ENCODE data around the gene MAP2. TPM values are rescaled to one million over a fixed set of nuclear protein-coding genes. Genes with fewer than 3 reads are reported as not detected.
"Not testable (repeated sequence)": the region's sequence is repeated elsewhere in the genome, so short reads cannot be mapped to it uniquely, and the experiment has no call there.

Gene MAP2
- total RNA-seq, 1 experiment from 2014 or later: 82.0 TPM

DNA sequence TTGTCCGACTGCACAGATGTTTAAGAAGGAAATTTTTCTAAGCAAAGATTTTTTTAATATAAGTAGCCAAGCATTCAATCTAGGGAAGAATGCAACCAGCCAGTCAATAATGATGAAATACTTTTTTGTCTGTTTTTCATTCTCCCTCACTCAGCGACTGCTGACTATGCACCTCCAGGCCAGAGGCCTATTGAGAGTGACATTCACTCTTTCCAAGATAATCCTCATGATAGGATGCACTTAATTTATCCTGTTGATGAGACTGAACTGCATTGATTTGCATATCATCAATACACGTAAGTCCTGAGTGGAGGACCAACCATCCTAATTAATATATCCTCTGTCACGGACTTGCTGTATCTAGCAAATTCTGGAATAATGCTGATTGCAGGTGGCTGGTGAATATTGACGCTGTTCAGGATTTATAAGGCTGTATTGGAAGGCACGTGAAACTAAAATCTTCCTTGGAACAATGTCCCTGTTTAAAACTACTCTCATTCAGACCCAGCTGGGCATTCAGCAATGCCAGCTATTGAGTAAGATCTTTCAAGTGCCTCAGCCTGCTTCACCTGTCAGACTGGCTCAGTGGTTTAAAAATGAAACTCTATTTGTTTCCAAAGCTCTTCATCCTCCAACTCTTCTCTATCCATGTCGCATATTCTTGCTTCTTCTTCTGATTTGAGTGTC, 142.2 kb downstream of the MAP2 start:
- DNase-seq (ENCODE audit: low read depth): no peak
- in situ Hi-C loops (cut with HindIII; ENCODE audit: low pct_unique_long_range_greater_than_20kb, low sequenced_read_pairs): no loop called here

DNA sequence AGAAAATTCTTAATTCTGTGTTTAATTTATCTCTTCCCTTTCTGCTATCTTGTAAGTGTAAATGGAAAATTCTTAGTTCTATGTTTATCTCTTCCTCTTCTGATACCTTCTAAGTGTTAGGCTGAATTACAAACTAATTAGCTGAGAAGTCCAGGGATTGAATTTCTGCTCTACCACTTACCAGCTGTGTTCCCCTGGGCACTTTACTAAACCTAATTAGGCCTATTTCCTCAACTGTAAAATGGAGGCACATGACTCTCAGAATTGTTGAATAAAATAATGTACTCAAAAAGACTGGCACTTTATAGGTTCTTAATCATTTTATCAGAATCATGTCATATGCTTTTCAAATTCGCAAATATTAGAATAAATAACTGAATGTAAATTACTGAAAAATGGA, 146.3 kb downstream of the MAP2 start:
- DNase-seq (ENCODE audit: low read depth): no peak
- in situ Hi-C loops (cut with HindIII; ENCODE audit: low pct_unique_long_range_greater_than_20kb, low sequenced_read_pairs): no loop called here

DNA sequence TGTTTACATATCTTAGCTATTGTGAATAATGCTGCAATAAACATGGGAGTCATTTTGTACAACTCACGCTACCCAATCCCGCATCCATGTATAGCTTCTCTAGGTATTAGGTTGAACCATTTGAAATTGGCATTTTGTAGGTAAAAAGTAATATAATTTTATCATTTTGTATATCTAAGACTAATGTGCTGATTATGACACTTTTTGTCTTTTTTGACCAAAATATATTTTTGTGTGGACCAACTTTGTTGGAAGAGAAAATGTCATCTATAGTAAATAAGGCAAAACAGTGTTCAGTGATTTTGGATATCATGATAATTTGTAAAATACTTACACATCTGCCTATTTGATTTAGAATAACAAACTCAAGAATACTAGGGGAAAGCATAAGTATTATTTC, 150.7 kb downstream of the MAP2 start:
- in situ Hi-C loops (cut with HindIII; ENCODE audit: low pct_unique_long_range_greater_than_20kb, low sequenced_read_pairs): no loop called here
- DNase-seq (ENCODE audit: low read depth): no peak

DNA sequence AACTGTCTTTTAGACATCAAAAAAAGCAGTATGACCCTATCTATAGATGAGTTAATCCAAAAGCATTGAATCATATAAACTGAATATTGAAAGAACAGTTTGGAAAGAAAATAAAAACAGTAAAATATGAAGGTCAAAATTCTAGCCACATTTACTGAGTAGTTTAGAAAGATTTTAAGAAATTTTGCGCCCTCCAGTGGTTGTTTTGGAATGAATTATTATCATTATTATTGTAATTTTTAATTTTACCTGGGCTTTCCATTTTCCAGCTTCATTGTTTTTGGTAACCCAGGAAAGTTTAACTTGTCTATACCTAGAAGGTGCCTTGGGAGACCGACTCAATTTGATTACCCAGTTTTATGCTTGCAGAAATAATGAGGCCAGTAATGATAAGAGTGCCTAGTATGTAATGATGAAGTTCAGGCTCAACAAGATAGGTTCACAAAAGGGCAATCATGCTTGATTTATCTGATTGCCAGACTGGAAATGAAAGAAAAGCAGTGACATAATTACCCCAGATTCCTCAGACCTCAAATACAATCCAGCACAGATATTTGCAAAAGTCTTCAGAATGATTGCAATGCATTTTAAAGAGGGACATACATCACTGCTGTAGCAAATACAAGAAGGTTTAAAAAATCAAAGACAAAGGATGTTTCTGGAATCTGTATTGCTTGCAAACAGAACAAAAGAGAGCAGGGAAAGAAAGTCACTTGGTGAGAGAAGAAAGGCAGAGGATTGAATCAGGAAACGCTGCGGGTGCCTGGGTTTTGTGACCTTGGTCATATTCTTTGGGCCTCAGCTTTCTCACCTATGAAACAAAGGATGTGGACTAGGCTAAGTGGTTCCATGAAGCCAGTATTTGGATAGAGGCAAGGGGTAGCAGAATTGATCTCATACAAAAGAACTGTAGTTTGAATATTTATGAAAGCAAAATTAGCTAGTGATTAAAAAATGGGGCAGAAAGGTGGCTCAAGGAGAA, 153.8 kb downstream of the MAP2 start:
- in situ Hi-C loops (cut with HindIII; ENCODE audit: low pct_unique_long_range_greater_than_20kb, low sequenced_read_pairs): no loop called here
- DNase-seq (ENCODE audit: low read depth): peak; percentile 9

DNA sequence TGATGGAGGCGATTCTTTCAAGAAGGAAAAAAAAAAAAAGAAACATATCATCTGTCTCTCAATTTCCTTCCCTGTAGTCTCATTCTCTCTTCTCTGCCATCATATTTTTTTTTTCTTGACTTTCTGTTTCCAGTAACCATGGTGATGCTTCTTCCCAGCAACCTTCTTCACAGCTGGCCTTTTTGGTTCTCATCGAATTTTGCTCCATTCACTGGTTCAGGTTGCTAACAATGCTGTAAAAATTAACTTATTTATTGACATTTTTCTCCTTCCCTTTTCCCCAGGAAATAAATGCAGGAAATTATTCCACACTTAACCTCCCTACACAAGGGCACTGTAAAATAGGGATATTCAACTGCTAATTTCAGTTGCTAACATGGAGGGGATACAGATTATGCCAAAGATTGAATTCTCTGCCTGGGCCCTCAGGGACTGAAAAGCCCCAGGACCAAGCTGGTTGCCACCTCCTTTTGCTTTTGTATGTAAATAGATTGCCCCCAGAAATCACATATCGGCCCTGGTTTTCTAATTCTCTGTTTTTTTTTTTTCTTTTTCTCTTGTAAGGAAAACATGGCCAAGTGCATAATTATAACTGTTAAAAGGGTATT, 154.7 kb downstream of the MAP2 start:
- no peak for DNase-seq (ENCODE audit: low read depth)
- in situ Hi-C loops (cut with HindIII; ENCODE audit: low pct_unique_long_range_greater_than_20kb, low sequenced_read_pairs): no loop called here

DNA sequence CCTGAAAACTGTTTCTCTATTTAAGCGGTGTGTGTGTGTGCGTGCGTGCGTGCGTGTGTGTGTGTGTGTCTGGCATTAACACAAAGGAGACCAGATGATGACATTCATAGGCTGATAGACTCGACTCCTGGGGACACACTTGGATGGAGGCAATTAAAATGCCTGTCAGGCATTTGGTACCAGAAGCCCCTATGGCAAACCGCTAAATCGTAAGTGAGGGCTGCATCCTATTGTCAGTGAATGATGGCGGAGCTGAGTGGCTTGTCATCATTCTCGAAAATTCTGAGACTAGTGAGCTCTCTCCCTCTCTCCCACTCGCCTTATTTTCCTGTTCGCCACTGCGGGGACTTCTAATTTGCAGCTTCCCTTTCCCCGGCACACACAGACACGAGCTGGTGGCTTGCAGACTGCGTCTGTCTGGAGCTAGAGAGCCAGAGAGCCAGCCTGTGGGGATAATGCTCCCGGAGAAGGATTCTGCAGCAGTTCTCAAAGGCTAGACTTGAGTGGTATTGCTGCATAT, 155.4 kb downstream of the MAP2 start:
- no peak for DNase-seq (ENCODE audit: low read depth)
- in situ Hi-C loops (cut with HindIII; ENCODE audit: low pct_unique_long_range_greater_than_20kb, low sequenced_read_pairs): no loop called here

DNA sequence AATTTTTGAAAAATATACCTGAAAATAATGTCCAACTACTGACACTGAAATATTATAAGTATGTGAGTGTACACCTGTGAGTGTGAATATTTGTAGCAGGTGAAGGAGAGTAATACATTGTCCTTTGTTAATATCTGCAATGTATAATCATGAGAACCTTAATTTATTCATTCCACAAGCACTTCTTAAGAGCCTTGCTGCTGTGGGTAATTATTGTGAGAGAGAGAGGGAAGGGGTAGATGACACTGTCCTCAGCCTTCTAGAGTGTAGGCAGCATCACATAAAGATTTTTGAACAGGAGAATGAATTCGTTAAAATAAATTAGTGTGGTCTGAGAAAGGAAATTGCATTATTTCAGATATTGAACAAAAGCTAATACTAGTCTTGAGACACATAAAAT, 157.2 kb downstream of the MAP2 start:
- no peak for DNase-seq (ENCODE audit: low read depth)
- in situ Hi-C loops (cut with HindIII; ENCODE audit: low pct_unique_long_range_greater_than_20kb, low sequenced_read_pairs): no loop called here

DNA sequence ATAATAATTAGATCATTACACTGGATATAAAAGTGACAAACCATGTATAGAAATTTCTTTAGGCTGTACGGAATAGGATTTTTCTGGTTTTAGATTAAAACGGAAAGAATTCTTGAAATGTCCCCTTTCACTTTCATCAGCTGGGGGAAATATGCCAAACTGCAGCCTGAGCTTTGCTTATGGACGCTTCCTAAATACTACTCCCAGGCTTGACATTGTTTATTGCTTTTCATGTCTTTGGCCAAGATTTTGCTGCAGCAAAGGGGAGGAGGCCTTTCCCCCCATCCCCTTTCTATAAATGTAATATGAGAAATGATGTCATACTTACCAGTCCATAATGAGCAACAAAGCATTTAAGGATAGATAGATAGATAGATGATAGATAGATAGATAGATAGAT, 158.4 kb downstream of the MAP2 start:
- in situ Hi-C loops (cut with HindIII; ENCODE audit: low pct_unique_long_range_greater_than_20kb, low sequenced_read_pairs): no loop called here
- no peak for DNase-seq (ENCODE audit: low read depth)

DNA sequence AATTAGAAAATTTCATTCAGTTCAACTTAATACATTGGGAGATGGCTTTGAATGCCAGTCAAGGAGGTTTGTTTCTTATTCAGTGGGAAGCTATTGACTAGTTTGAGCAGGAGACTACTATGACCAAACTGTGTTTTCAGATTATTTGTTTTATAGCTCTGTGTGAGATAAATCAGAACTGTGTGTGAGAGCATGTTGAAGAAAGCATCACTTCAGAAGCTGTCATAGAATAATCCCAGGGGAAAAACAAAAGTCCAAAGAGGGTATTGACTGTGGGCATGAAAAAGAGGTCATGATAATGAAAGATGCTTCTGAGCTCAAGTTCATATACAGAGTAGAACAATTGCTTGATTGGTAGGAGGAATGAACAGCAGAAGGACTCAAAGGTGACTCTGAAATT, 160.6 kb downstream of the MAP2 start:
- in situ Hi-C loops (cut with HindIII; ENCODE audit: low pct_unique_long_range_greater_than_20kb, low sequenced_read_pairs): no loop called here
- no peak for DNase-seq (ENCODE audit: low read depth)

DNA sequence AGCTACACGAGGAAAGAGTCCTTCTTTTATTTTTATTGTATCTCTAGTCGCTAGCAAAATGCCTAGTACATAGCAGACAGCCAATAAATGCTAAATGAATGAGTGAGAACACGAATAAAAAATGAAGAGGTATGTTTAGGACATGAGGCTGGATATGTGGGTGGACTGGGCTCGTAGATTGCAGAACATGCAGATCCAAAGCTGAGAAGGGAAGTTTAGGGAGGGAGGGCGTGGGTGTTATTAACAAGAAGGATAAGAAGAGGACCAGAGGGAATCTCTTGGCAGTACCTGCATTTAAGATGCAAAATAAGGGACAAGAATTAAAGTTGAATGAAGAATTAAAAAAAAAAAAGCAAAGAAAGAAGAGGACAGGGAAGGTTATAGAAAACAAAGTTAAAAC, 161.1 kb downstream of the MAP2 start:
- in situ Hi-C loops (cut with HindIII; ENCODE audit: low pct_unique_long_range_greater_than_20kb, low sequenced_read_pairs): no loop called here

DNA sequence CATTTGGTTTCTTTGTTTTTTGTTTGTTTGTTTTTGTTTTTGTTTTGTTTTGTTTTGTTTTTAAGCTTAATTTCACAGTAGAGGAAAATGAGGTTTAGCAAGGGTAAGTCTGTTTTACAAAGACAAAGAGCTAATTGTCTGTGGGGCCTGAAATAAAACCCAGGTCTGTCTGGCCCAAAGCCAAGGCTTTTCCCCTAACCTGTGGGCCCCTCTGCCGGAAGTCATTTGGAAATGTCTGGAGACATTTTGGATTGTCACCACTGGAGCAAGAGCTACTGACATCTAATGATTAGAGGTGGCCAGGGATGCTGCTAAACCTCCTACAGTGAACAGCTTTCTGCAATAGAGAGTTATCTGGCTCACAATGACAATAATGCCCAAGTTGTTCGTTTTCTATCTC, 167.2 kb downstream of the MAP2 start:
- in situ Hi-C loops (cut with HindIII; ENCODE audit: low pct_unique_long_range_greater_than_20kb, low sequenced_read_pairs): no loop called here
- DNase-seq (ENCODE audit: low read depth): no peak

More for the DNA sequence above, 161.1 kb downstream of the MAP2 start:
- no peak for DNase-seq (ENCODE audit: low read depth)

DNA sequence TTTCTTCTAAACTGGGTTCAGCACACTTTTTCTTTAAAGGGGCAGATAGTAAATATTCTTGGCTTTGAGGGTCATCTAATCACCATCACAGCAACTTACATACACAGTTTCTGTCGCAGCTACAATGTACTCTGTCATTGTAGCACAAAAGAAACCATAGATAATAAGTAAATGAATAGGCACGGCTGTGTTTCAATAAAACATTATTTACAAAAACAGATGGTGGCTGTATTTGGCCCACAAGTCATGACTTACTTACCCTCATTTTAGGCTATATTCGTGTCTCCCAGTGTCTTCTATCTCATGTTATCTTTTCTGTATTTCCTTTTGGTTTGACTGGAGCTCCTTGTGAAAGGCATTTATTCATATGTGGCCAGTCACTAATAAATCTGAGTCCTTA, 168.3 kb downstream of the MAP2 start:
- DNase-seq (ENCODE audit: low read depth): no peak
- in situ Hi-C loops (cut with HindIII; ENCODE audit: low pct_unique_long_range_greater_than_20kb, low sequenced_read_pairs): no loop called here

DNA sequence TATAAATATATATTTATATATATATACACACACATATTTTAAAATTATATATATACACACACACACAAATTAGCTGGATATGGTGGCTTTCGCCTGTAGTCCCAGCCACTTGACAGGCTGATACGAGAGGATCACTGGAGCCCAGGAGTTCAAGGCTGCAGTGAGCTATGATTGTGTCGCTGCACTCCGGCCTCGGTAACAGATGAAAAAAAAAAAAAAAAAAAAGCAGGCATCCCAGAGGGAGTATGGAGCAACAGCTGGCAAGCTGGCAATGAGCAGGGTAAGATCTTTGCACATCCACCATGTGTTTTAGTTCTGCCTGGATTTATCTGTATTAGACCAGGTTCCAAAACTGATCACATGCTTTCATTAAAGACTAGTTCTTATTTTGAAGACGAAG, 170.1 kb downstream of the MAP2 start:
- DNase-seq (ENCODE audit: low read depth): no peak
- in situ Hi-C loops (cut with HindIII; ENCODE audit: low pct_unique_long_range_greater_than_20kb, low sequenced_read_pairs): no loop called here

DNA sequence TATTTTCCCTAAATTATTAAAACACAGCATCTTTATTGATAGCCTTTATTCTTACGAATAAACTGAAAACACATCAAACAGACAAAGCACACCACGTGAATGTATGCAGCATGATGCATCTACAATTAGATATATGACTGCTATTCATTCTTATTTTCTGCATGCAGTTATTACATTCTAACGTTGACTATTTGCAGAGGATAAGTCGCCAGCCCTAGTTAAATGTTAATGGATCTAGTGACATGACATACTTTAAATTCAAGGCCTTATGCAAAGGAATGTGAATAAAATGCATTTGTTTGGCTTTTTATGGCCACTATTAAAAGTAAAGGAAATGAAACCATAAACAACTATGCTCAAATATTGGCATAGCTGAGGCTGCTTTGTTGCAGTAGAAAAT, 172.4 kb downstream of the MAP2 start:
- in situ Hi-C loops (cut with HindIII; ENCODE audit: low pct_unique_long_range_greater_than_20kb, low sequenced_read_pairs): no loop called here
- no peak for DNase-seq (ENCODE audit: low read depth)

DNA sequence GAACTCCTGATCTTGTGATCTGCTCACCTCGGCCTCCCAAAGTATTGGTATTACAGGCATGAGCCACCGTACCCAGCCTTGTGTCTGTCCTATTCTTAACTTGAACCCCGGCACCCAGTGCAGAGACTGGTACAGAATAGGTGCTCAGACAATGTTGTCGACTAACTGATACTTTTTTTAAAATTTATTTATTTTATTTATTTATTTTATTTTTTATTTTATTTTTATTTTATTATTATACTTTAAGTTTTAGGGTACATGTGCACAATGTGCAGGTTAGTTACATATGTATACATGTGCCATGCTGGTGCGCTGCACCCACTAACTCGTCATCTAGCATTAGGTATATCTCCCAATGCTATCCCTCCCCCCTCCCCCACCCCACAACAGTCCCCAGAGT, 174.4 kb downstream of the MAP2 start:
- in situ Hi-C loops (cut with HindIII; ENCODE audit: low pct_unique_long_range_greater_than_20kb, low sequenced_read_pairs); DNase-seq (ENCODE audit: low read depth): not testable (repeated sequence)

DNA sequence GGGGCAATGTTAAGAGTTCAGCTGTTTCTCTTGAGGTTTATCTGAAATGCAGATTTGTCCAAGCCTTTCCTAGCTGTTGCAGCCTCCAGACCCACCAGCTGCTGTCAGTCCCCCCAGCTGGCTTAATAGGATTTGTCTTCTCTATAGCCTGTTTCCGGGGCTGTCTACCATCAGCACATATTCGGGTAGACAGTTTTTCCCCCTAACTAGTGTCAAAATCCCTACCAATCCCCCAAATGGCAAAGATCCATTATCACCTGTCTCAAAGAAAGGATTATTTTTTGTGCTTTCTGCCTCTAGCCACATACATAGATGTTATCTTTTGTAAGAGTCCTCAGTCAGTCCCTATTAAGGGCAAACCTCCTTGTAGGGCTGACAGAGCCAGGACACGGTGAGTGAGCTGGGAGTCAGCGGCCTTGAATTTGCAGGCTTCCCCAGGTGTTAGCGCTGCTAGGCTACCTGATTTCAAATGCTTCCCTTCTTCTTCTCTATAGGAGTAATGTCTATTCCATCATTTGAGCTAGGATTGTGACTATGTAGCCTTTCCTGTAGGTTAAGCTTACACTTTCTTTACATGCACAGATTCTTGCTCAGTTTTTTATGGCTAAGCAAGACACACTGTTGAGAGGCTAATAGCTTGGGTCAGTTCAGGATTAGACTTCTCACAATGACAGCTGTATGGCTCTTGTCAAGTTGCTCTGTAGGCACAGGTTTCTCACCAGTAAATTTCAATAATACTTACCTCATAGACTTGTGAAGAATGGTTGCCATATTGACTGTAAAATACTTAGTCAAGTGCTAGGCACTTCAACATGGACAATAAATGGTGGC, 176.7 kb downstream of the MAP2 start:
- no peak for DNase-seq (ENCODE audit: low read depth)
- in situ Hi-C loops (cut with HindIII; ENCODE audit: low pct_unique_long_range_greater_than_20kb, low sequenced_read_pairs): no loop called here

DNA sequence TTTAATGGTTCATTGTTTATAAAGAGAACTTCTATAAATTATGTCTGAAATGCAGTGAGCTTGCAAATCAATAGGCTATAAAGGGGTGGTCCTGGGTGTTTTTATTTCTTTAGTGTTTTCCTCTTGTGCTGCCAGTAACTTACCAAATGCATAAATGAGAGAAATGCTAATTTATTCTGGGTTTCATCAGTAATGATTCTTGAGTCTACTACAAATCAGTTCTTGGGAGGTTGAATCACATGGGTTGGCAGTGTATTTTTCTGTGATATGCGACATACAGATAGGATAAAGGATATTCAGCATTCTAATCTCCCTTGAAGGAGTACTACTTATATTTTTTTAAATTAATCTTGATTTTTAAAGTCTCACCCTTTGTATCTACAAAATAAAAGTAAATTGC, 177.7 kb downstream of the MAP2 start:
- no peak for DNase-seq (ENCODE audit: low read depth)
- in situ Hi-C loops (cut with HindIII; ENCODE audit: low pct_unique_long_range_greater_than_20kb, low sequenced_read_pairs): no loop called here

DNA sequence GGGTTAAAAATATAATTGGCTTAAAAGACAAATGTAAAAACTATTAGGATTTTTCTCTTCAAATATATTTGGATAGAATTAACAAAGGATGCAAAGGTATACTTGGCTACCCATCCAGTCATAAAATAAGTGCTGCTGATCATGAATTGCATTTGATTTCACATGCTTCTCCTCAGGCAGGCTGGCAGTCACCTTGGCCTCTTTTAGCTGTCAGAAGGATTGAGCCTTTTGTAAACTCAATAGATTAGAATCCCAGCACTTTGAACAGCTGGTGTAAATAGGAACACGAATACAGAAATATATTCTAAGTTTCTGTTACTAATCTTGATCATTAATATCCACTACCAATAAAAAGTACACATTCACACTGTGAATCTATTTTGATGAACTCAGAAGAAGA, 178.4 kb downstream of the MAP2 start:
- in situ Hi-C loops (cut with HindIII; ENCODE audit: low pct_unique_long_range_greater_than_20kb, low sequenced_read_pairs): no loop called here
- no peak for DNase-seq (ENCODE audit: low read depth)
